K562 (cell line): ENCODE data around the gene WDR62. TPM values are rescaled to one million over a fixed set of nuclear protein-coding genes. Genes with fewer than 3 reads are reported as not detected.

Experiments used
- ARHGAP35 ChIP-seq: fragments of 450-650 bp; IDR thresholded peaks from 2 replicates; pipeline ENCODE4 v1.6.1; 2018; ENCODE audit not compliant: partially characterized antibody
- ELF1 ChIP-seq: fragments of 200-800 bp; sonication (Bioruptor generic); IDR thresholded peaks from 2 replicates; pipeline ENCODE4 v1.6.1; 2016; ENCODE audit warnings: missing genetic modification characterization, missing compliant biosample characterization
- FOXP1 ChIP-seq: sonication (generic); formaldehyde crosslinking; IDR thresholded peaks from 2 replicates; pipeline ENCODE4 v1.8.0; 2022; ENCODE audit warnings: mild to moderate bottlenecking, missing genetic modification reagents
- FOXP4 ChIP-seq: sonication (generic); formaldehyde crosslinking; IDR thresholded peaks from 2 replicates; pipeline ENCODE4 v1.8.0; 2022; ENCODE audit warnings: mild to moderate bottlenecking, missing genetic modification reagents, borderline replicate concordance
- JUND ChIP-seq, 2 experiments: IDR thresholded peaks; 2 replicates in 1 of 2; 3 replicates in 1 of 2; pipeline ENCODE4 v1.6.1; 2011; ENCODE audit warnings: borderline replicate concordance in 2 of 2, low read depth in 2 of 2, low read length in 2 of 2, improper control_type of control experiment in 1 of 2, missing biosample characterization in 1 of 2, missing genetic modification characterization in 1 of 2, missing genetic modification reagents in 1 of 2
- MECOM ChIP-seq: fragments of 250-450 bp; sonication (Bioruptor Pico); IDR thresholded peaks from 2 replicates; pipeline ENCODE4 v1.8.0; 2022; ENCODE audit warnings: inconsistent platforms
- NCOR1 ChIP-seq: fragments of 450-650 bp; IDR thresholded peaks from 2 replicates; pipeline ENCODE4 v1.6.1; 2016; ENCODE audit warnings: mild to moderate bottlenecking, moderate library complexity
- NFYB ChIP-seq: IDR thresholded peaks from 2 replicates; pipeline ENCODE4 v1.6.1; 2011; ENCODE audit warnings: mild to moderate bottlenecking, moderate library complexity; ENCODE audit not compliant: insufficient read length; ENCODE audit errors: extremely low read depth
- NKRF ChIP-seq: fragments of 450-650 bp; IDR thresholded peaks from 2 replicates; pipeline ENCODE4 v1.6.1; 2016; ENCODE audit warnings: borderline replicate concordance
- NR4A1 ChIP-seq, 2 experiments: fragments of 250-450 bp in 1 of 2; fragments of 450-650 bp in 1 of 2; sonication (Bioruptor Pico) in 1 of 2; IDR thresholded peaks; 2 replicates each; pipeline versions ENCODE4 v1.4.0 to v1.6.1; 2016 to 2020; ENCODE audit warnings: mild to moderate bottlenecking in 2 of 2, missing compliant biosample characterization in 1 of 2, missing genetic modification characterization in 1 of 2, moderate library complexity in 1 of 2
- SAFB ChIP-seq: fragments of 200-400 bp; formaldehyde crosslinking; IDR thresholded peaks from 2 replicates; pipeline ENCODE4 v1.6.1; 2017; ENCODE audit warnings: low read depth, low read length, borderline replicate concordance
- TARDBP ChIP-seq: fragments of 450-650 bp; IDR thresholded peaks from 2 replicates; pipeline ENCODE4 v1.6.1; 2016
- polyA plus RNA-seq, 8 experiments: library from polyadenylated mRNA; depleted of rRNA in 4 of 8; stranded (reverse) in 5 of 8; unstranded in 3 of 8; fragments of >200 nt; fragmentation: Nextera tagmentation in 2 of 8; fragmentation: Illumina TruSeq in 1 of 8; extraction: Ambion mirVana in 2 of 8; extraction: Trizol in 1 of 8; gene quantifications; 2 replicates each; pipeline versions ENCODE4 v1.2.1 to v1.2.3, GENCODE V29; 2011 to 2014; ENCODE audit warnings: inconsistent platforms in 1 of 8, missing spikeins in 1 of 8
- total RNA-seq, 7 experiments: library from RNA; depleted of rRNA in 6 of 7; stranded (reverse); fragments of >200 nt in 6 of 7; fragmentation: Illumina TruSeq in 2 of 7; extraction: Trizol in 2 of 7; gene quantifications; 2 replicates each; pipeline versions ENCODE4 v1.2.1 to v1.2.3, GENCODE V29; 2011 to 2021; ENCODE audit warnings: low replicate concordance in 1 of 7
- TF ChIP-seq, protein P1 (sequence below), 2 experiments: IDR thresholded peaks; 2 replicates each; pipeline ENCODE4 v1.6.1; 2011; ENCODE audit warnings: borderline replicate concordance in 1 of 2, control low read depth in 1 of 2, low read depth in 1 of 2, low read length in 1 of 2, mild to moderate bottlenecking in 1 of 2, mixed read lengths in 1 of 2, moderate library complexity in 1 of 2; ENCODE audit not compliant: insufficient read depth in 1 of 2, insufficient read length in 1 of 2, poor library complexity in 1 of 2, severe bottlenecking in 1 of 2; ENCODE audit errors: extremely low read depth in 1 of 2
- TF ChIP-seq, protein P2 (sequence below): fragments of 450-650 bp; IDR thresholded peaks from 2 replicates; pipeline ENCODE4 v1.6.1; 2014; ENCODE audit warnings: low read depth, mild to moderate bottlenecking, moderate library complexity, borderline replicate concordance

Gene WDR62
- total and polyA plus RNA-seq, 9 of the 15 experiments (the other 6 are each of a cell fraction or from before 2014, with no cell fraction given) = 0.35 to 32.8 (median 14.4) TPM

DNA sequence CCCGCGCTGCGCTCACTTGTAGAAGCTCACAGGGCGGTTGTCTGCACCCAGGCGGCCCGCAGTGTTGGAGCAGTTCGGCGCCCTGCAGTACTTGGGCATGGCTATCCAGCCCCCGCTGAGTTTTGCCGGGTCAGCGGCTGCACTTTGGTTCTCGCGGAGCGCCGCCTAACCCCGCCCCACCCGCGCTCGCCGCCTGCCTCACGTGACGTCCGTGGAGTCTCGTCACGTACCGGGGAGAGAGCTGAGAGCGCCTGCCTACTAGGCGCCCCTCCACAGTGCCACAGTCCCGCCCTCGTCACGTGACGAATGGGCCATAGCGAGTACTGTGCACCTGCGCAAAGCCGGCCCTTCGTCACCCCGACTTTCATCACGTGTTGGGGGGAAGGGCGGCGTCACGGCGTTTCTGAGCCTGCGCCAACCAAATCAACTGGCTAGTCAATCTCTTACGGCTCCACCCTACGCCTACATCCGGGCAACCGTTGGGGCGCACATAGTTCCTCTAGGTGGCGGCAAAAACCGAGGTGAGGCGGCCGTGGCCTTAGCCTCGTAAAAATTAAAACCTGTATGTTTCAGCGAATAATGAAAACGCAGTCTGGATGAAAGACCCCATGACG is 471 bp upstream of the WDR62 start, which contains the start of gene THAP8 (continued):
- TF ChIP-seq JUND (IDR thresholded peaks at IDR 0.05; ENCODE audit: borderline replicate concordance, low read depth, low read length) (peak; percentile 67; the same call in 1 of the 2 replicates), JUND (tag; IDR thresholded peaks at IDR 0.05; ENCODE audit: borderline replicate concordance, low read depth, low read length) (peak; percentile 65; the same call in 1 of the 3 replicates), NCOR1 (peak; percentile 14), FOXP1 (CRISPR knock-in tag) (peak; percentile 79), NKRF (peak; percentile 77; the same call in 1 of the 2 replicates), NFYB (no peak), FOXP4 (0 out of 2 replicates have a peak, but pooled peaks have one; percentile 86), NR4A1 (CRISPR knock-in tag; IDR thresholded peaks at IDR 0.05) (no peak), NR4A1 (tag; IDR thresholded peaks at IDR 0.05) (peak; percentile 68; the same call in 1 of the 2 replicates), MECOM (no peak), TARDBP (peak; percentile 63; the same call in 1 of the 2 replicates), ELF1 (tag) (no peak), SAFB (peak; percentile 80; the same call in 1 of the 2 replicates), ARHGAP35 (no peak)
- TF ChIP-seq, protein P1, sequence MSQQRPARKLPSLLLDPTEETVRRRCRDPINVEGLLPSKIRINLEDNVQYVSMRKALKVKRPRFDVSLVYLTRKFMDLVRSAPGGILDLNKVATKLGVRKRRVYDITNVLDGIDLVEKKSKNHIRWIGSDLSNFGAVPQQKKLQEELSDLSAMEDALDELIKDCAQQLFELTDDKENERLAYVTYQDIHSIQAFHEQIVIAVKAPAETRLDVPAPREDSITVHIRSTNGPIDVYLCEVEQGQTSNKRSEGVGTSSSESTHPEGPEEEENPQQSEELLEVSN (IDR thresholded peaks at IDR 0.05; ENCODE audit: borderline replicate concordance in 1 of 2, extremely low read depth in 1 of 2, insufficient read depth in 1 of 2, insufficient read length in 1 of 2, low read depth in 1 of 2, low read length in 1 of 2, poor library complexity in 1 of 2, severe bottlenecking in 1 of 2) = peak; percentile 11 to 69
- TF ChIP-seq, protein P2, sequence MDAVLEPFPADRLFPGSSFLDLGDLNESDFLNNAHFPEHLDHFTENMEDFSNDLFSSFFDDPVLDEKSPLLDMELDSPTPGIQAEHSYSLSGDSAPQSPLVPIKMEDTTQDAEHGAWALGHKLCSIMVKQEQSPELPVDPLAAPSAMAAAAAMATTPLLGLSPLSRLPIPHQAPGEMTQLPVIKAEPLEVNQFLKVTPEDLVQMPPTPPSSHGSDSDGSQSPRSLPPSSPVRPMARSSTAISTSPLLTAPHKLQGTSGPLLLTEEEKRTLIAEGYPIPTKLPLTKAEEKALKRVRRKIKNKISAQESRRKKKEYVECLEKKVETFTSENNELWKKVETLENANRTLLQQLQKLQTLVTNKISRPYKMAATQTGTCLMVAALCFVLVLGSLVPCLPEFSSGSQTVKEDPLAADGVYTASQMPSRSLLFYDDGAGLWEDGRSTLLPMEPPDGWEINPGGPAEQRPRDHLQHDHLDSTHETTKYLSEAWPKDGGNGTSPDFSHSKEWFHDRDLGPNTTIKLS = peak; percentile 53
